ENCODE data around the gene ZFR2.

Gene ZFR2

DNA sequence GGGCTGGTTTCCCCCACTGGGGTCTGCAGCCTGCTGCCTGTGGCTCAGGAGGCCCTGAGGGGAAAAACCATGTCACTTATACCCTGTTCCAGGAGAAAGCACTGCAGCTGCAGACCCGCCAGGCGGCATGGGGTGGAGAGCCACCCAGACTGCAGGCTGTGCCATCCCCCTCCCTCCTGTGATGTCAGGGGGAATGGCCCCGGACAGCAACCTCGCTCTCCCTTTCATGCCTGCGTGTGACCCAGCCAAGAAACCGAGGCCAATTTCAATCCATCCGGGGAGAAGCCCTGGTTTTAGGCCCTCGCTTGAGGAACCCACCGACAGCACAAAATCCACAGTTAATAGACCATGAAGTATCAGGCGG, 45.5 kb downstream of the ZFR2 start:
- no peak for DNase-seq (ENCODE audit: low read depth)
- no peak overlapping the region for H3K4me3 ChIP-seq (ENCODE audit: low read depth, low read length)
- TF ChIP-seq, protein P1, sequence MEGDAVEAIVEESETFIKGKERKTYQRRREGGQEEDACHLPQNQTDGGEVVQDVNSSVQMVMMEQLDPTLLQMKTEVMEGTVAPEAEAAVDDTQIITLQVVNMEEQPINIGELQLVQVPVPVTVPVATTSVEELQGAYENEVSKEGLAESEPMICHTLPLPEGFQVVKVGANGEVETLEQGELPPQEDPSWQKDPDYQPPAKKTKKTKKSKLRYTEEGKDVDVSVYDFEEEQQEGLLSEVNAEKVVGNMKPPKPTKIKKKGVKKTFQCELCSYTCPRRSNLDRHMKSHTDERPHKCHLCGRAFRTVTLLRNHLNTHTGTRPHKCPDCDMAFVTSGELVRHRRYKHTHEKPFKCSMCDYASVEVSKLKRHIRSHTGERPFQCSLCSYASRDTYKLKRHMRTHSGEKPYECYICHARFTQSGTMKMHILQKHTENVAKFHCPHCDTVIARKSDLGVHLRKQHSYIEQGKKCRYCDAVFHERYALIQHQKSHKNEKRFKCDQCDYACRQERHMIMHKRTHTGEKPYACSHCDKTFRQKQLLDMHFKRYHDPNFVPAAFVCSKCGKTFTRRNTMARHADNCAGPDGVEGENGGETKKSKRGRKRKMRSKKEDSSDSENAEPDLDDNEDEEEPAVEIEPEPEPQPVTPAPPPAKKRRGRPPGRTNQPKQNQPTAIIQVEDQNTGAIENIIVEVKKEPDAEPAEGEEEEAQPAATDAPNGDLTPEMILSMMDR (IDR thresholded peaks at IDR 0.05; ENCODE audit: low read depth, low read length, missing control alignments) = no peak

DNA sequence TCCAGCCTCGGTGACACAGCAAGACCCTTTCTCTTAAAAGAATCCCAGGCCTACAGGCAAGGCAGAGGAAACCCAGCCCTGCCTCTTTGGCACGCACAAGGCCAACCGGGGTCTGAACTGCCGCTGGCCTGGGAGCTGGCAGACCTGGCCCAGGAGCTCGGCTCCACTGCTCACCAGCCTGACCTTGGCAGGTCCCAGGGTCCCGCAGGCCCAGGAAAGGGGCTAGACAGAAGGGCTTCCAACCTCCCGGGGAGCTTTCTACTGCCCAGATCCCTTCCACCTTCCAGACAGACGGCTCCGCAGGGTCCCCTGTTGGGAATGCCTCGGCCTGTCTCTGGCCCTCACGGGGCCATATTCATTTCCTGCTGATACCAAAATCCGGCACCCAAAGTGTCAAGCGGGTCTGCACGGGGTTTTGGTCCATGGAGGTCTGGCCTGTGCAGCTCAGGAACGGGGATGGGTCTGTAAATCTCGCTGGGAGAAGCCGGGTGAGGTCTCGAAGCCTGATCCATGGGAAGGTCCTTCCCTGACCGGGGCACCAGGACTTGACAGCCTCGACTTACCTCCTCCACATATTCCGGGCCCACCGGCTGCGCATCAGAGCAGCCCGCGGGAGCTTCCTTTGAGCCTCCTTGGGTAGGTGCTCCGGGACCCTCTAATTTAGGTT, 46.0 kb downstream of the ZFR2 start:
- no peak overlapping the region for H3K4me3 ChIP-seq (ENCODE audit: low read depth, low read length)
- no peak for DNase-seq (ENCODE audit: low read depth)
- TF ChIP-seq, protein P1 (IDR thresholded peaks at IDR 0.05; ENCODE audit: low read depth, low read length, missing control alignments) = no peak

DNA sequence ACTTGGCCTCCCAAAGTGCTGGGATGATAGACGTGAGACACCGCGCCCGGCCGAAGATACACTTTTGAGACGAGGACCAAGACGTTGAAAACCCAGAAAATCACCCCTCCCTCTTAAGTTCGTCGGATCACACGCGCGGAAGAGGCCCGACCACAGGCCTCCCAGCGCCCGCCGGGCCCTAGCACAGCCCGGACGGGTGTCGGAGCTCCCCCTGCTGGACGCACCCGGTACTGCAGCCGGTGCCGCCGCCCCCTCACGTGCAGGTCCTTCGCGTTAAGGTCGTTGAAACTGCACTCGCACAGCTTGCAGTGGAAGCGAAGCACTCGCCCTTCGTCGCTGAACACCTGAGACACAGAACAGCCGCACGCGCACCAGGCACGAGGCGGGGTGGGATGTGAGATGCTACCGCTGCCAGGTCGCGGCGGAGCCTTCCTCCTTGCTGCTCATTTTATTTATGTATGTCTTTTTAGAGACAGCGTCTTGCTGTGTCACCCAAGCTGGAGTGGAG, 46.9 kb downstream of the ZFR2 start:
- TF ChIP-seq, protein P1 (IDR thresholded peaks at IDR 0.05; ENCODE audit: low read depth, low read length, missing control alignments) = peak; percentile 98
- no peak overlapping the region for H3K4me3 ChIP-seq (ENCODE audit: low read depth, low read length)
- no peak for DNase-seq (ENCODE audit: low read depth)

DNA sequence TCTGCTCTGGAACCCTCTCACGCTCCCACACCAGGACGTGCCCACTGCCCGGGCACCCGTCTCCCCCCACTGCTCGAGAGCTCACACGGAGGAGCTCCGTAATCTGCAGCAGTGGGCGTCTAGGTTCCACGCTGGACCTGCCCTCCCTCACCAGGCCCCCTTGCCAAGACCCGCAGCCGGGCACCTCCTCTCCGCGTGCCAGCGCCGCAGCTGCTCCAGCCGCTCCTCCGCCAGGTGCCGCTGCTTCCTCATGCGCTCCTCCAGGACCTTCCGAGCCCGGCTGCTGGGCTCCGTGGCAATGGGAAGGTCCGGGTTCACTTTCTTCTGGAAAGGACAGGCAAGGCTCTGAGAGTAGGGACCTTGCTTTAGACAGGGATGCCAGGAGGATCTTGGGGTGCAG, 47.7 kb downstream of the ZFR2 start:
- no peak overlapping the region for H3K4me3 ChIP-seq (ENCODE audit: low read depth, low read length)
- TF ChIP-seq, protein P1 (IDR thresholded peaks at IDR 0.05; ENCODE audit: low read depth, low read length, missing control alignments) = no peak
- DNase-seq (ENCODE audit: low read depth) = no peak

DNA sequence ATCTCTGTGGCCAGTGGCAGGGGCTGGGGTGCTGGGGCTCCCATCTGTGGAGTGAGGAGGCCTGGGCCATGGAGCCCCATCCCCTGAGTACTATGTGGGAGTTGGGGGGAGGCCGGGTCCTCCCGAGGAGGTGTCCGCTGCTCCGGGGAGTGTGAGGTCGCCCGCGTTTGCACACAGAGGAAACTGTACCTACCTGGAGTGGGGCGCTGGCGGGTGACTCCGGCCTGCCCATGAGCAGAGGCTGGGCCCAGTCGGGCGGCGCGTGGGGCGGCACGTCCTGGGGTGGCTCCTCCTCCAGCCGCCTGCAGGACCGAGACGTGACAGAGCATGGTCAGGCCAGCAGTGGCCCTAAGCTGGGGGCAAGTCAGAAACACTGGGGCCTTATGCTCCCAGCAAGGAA, 48.8 kb downstream of the ZFR2 start:
- no peak for DNase-seq (ENCODE audit: low read depth)
- TF ChIP-seq, protein P1 (IDR thresholded peaks at IDR 0.05; ENCODE audit: low read depth, low read length, missing control alignments) = no peak

DNA sequence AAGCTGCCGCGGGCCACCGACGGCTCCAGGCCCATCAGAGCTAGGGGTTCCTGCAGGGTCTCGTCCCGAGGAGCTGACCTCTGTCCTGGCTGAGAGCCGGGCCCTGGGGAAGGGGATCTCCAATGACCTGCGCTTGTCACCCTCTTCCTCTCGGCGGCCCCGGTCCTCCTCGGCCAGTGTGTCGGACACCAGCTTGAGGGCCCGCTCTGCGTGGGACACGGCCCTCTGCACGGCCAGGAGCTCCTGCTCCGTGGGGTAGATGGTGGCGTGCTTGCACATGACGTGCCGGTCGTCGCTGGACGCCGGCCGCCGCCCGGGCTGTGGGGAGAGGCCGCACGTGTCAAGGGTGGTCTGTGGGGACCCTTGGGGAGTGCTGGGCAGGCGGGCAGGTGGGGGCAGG, 49.9 kb downstream of the ZFR2 start:
- TF ChIP-seq, protein P1 (IDR thresholded peaks at IDR 0.05; ENCODE audit: low read depth, low read length, missing control alignments) = no peak
- no peak for DNase-seq (ENCODE audit: low read depth)

More for the DNA sequence above, 48.8 kb downstream of the ZFR2 start:
- no peak overlapping the region for H3K4me3 ChIP-seq (ENCODE audit: low read depth, low read length)

DNA sequence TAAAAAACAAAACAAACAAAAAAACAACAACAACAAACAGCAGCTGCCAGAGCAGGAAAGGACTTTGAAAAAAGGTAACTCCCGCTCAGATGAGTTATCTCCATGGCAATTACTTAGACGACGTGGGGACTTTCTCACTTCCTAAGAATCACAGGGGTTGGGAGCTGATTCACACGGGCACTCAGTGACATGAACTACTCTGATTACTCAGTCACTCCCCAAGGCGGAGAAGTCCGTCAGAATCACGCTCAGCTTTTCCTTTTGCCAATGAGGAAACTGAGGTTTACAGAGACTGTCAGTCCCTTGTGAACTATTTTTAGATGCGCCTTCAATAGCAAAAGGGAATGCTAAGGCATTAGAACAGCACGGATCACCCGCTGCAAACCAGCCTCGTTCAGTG, 50.4 kb downstream of the ZFR2 start:
- TF ChIP-seq, protein P1 (IDR thresholded peaks at IDR 0.05; ENCODE audit: low read depth, low read length, missing control alignments) = no peak
- DNase-seq (ENCODE audit: low read depth) = no peak
- H3K4me3 ChIP-seq (ENCODE audit: low read depth, low read length) = no peak overlapping the region

More for the DNA sequence above, 49.9 kb downstream of the ZFR2 start:
- H3K4me3 ChIP-seq (ENCODE audit: low read depth, low read length) = no peak overlapping the region

Measured in GM12864 (cell line).